HG02943 (cell line): ENCODE results near the gene CYP2C9.

Experiments used
- ATAC-seq: cut with Tn5 transposase; IDR thresholded peaks from one replicate; pipeline ENCODE4 v1.9.1; 2021; ENCODE audit warnings: mild to moderate bottlenecking, low read depth, moderate library complexity; ENCODE audit not compliant: unreplicated experiment

Gene CYP2C9

GRCh38 chr10:95035332-95036295, 97.2 kb downstream of the CYP2C9 start:
- no peak for ATAC-seq

GRCh38 chr10:95039281-95039680, 100.8 kb downstream of the CYP2C9 start:
- no peak for ATAC-seq
